ENCODE results near the gene KLK2. TPM values are rescaled to one million over a fixed set of nuclear protein-coding genes. Genes with fewer than 3 reads are reported as not detected.
A peak's percentile ranks its signal among the peaks of the same experiment; 100 is the strongest.

Gene KLK2
- total RNA-seq, 1 donor from 2014 or later: not detected

GRCh38 chr19:50851620-50852019, 21.6 kb upstream of the KLK2 start:
- ATAC-seq: peak; percentile 36

DNA sequence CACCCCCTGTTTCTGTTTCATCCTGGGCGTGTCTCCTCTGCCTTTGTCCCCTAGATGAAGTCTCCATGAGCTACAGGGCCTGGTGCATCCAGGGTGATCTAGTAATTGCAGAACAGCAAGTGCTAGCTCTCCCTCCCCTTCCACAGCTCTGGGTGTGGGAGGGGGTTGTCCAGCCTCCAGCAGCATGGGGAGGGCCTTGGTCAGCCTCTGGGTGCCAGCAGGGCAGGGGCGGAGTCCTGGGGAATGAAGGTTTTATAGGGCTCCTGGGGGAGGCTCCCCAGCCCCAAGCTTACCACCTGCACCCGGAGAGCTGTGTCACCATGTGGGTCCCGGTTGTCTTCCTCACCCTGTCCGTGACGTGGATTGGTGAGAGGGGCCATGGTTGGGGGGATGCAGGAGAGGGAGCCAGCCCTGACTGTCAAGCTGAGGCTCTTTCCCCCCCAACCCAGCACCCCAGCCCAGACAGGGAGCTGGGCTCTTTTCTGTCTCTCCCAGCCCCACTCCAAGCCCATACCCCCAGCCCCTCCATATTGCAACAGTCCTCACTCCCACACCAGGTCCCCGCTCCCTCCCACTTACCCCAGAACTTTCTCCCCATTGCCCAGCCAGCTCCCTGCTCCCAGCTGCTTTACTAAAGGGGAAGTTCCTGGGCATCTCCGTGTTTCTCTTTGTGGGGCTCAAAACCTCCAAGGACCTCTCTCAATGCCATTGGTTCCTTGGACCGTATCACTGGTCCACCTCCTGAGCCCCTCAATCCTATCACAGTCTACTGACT, 18.4 kb upstream of the KLK2 start, which contains the start of gene KLK3:
Gene KLK3 (plus strand): TSS at position 280 of the 775 bp plus-strand sequence. CDS start 41 bp downstream, at position 321.
- peak; percentile 12 for ATAC-seq

GRCh38 chr19:50857366-50857765, 15.9 kb upstream of the KLK2 start:
- ATAC-seq: no peak

- ATAC-seq: no peak
Measured at GRCh38 chr19:50858886-50859285, 14.4 kb upstream of the KLK2 start.

DNA sequence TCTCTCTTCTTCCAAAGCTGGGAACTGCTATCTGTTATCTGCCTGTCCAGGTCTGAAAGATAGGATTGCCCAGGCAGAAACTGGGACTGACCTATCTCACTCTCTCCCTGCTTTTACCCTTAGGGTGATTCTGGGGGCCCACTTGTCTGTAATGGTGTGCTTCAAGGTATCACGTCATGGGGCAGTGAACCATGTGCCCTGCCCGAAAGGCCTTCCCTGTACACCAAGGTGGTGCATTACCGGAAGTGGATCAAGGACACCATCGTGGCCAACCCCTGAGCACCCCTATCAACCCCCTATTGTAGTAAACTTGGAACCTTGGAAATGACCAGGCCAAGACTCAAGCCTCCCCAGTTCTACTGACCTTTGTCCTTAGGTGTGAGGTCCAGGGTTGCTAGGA, 13.4 kb upstream of the KLK2 start:
- ATAC-seq: no peak

GRCh38 chr19:50861010-50861409, 12.2 kb upstream of the KLK2 start:
- peak; percentile 75 for ATAC-seq

DNA sequence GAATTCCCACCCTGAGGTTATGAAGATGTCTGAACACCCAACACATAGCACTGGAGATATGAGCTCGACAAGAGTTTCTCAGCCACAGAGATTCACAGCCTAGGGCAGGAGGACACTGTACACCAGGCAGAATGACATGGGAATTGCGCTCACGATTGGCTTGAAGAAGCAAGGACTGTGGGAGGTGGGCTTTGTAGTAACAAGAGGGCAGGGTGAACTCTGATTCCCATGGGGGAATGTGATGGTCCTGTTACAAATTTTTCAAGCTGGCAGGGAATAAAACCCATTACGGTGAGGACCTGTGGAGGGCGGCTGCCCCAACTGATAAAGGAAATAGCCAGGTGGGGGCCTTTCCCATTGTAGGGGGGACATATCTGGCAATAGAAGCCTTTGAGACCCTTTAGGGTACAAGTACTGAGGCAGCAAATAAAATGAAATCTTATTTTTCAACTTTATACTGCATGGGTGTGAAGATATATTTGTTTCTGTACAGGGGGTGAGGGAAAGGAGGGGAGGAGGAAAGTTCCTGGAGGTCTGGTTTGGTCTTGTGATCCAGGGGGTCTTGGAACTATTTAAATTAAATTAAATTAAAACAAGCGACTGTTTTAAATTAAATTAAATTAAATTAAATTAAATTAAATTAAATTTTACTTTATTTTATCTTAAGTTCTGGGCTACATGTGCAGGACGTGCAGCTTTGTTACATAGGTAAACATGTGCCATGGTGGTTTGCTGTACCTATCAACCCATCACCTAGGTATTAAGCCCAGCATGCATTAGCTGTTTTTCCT, 11.5 kb upstream of the KLK2 start:
- no peak for ATAC-seq

GRCh38 chr19:50869479-50869878, 3.8 kb upstream of the KLK2 start:
- ATAC-seq: no peak

DNA sequence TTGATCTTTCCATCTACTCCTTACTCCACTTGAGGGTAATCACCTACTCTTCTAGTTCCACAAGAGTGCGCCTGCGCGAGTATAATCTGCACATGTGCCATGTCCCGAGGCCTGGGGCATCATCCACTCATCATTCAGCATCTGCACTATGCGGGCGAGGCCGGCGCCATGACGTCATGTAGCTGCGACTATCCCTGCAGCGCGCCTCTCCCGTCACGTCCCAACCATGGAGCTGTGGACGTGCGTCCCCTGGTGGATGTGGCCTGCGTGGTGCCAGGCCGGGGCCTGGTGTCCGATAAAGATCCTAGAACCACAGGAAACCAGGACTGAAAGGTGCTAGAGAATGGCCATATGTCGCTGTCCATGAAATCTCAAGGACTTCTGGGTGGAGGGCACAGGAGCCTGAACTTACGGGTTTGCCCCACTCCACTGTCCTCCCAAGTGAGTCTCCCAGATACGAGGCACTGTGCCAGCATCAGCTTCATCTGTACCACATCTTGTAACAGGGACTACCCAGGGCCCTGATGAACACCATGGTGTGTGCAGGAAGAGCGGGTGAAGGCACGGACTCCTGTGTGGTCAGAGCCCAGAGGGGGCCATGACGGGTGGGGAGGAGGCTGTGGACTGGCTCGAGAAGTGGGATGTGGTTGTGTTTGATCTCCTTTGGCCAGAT, 2.7 kb upstream of the KLK2 start:
- peak; percentile 44 for ATAC-seq

DNA sequence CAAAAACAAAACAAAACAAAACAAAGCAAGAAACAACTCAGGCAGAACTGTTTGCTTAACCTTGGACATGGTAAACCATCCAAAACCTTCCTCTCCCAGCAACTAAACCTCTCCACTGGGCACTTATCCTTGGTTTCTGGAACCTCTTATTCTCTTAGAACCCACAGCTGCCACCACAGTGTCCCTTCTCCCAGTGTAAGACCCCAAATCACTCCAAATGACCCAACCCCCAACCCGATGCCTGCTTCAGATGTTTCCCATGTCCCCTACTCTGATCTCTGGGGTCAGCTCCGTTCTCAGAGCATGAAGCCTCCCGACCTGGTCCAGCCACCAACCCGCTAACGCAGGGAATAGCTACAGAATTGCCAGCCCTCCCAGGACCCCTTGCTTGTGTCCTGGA, 972 bp downstream of the KLK2 start:
- ATAC-seq: no peak

DNA sequence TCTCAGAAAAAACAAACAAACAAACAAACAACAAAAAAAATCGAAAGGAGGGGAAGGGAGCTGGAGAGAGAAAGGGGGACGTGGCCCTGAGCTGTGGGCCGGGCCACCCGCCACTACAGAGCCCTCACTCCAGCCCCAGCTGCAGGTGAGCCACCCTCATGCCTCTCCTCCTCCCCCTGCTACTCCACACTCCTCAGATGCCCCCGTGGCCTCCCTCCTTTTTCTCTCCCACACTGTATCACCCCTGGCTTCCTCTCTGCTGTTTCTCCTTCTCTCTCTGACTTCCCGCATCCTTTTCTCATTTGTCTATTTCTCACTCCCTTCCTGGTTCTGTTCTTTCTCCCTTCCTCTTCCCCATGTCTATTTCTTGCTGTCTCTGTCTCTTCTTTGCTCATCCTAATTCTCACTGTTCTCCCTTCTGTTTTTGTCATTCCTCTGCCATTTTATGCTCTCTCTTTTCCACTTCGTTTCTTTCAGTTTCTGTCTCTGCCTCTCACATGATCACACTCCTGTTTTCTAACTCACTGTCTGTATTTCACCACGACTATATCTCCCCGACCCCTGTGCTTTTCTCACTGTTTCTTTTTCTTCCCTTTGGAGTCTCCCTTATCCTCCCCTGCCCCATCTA, 2.7 kb downstream of the KLK2 start:
- no peak for ATAC-seq

- ATAC-seq: no peak
Measured at GRCh38 chr19:50876456-50876855, 3.2 kb downstream of the KLK2 start.

DNA sequence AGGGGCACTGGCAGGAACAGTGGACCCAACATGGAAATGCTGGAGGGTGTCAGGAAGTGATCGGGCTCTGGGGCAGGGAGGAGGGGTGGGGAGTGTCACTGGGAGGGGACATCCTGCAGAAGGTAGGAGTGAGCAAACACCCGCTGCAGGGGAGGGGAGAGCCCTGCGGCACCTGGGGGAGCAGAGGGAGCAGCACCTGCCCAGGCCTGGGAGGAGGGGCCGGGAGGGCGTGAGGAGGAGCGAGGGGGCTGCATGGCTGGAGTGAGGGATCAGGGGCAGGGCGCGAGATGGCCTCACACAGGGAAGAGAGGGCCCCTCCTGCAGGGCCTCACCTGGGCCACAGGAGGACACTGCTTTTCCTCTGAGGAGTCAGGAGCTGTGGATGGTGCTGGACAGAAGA, 4.1 kb downstream of the KLK2 start:
- no peak for ATAC-seq

DNA sequence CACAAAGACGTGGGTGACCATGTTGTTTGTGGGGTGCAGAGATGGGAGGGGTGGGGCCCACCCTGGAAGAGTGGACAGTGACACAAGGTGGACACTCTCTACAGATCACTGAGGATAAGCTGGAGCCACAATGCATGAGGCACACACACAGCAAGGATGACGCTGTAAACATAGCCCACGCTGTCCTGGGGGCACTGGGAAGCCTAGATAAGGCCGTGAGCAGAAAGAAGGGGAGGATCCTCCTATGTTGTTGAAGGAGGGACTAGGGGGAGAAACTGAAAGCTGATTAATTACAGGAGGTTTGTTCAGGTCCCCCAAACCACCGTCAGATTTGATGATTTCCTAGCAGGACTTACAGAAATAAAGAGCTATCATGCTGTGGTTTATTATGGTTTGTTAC, 5.6 kb downstream of the KLK2 start:
- no peak for ATAC-seq

- ATAC-seq: no peak
Measured at GRCh38 chr19:50880241-50880640, 7.0 kb downstream of the KLK2 start.

- no peak for ATAC-seq
Measured at GRCh38 chr19:50882188-50882587, 8.9 kb downstream of the KLK2 start.

DNA sequence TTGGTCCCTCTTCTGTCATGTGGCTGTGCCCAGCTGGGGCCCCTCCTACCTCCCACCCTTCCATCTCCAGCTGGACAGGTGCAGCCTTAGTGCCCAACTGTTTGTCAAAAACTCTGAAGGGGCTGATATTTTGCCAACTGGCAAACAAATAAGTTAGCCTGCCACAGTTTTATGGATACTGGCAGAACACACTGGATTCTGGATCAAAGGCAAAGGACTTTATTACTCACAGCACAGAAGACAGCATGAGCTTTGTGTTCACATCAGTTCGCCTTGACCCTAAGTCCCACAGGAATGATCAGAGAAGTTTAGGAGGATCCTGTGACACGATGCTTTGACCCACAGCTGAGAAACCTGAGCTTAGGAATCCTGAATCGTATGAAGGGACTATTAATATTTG, 16.4 kb downstream of the KLK2 start:
- ATAC-seq: no peak

- no peak for ATAC-seq
Measured at GRCh38 chr19:50890422-50891252, 17.4 kb downstream of the KLK2 start.

DNA sequence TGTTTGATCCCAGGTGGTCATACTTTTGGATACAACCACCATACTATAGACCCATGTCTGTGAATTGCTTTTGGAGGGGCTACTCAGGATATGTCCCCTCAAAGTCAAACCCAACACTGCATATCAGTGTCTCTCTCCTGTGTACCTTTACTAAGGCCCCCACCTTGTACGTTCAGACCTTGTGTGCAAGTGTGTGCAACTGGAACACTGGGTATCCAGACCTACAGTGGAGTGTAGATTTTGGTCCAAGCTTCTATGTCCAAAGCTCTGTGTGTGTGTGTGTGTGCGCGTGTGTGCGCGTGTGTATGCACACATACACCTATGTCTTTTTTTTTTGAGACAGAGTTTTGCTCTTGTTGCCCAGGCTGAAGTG, 18.0 kb downstream of the KLK2 start:
- ATAC-seq: no peak

DNA sequence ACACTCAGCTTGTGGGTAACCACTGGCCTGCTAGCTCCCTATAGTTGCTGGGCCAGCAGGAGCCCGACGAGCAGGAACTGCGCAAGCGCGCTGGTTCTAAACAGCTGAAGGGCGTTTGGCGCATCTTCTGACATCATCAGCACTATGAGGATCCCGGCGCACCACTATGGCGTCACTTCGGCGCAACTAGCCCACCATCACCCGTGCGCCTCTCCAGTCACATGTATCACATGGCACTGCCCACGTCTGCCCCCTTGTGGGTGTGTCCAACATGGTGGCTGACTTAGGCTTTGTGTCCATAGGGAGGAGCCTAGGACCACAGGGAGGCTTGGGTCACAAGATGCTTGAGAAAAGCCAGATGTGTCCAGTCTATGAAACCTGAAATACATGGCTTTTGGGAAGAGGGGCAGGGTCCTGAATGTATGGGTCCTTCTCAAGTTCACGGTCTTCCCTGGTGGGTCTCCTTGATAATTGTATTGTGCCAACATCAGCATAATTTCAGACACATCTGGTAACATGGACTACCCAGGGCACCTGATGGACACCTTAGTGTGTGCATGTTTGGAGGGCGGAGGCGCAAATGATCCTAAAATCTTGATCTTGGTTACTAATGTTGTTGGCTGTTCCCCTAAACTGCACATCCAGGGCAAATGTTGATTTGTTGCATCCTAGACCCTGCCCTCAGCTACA, 20.0 kb downstream of the KLK2 start:
- no peak for ATAC-seq

All from esophagus mucosa (tissue), 1 donor.